ENCODE results near the gene SMAD6. TPM values are rescaled to one million over a fixed set of nuclear protein-coding genes. Genes with fewer than 3 reads are reported as not detected.

Gene SMAD6
- total RNA-seq, 1 donor = 31.8 TPM

GRCh38 chr15:66800584-66801235 lies 98.7 kb downstream of the SMAD6 start:
- Histone ChIP-seq H3K4me1 (ENCODE audit: insufficient read depth, low read length) (peaks cover 71% of the 10 kb centered on the region), H4K20me1 (ENCODE audit: insufficient read depth, low read length) (no peaks in the 10 kb centered on the region), H3K27me3 (ENCODE audit: insufficient read depth, low read length) (no peaks in the 10 kb centered on the region), H3K9me3 (ENCODE audit: low read depth, low read length) (no peaks in the 10 kb centered on the region), H2AFZ (ENCODE audit: low read length) (peak overlapping the region; percentile 82), H3K27ac (ENCODE audit: low read depth, low read length) (no peak overlapping the region), H3K36me3 (ENCODE audit: insufficient read depth, low read length) (no peaks in the 10 kb centered on the region), H3K79me2 (ENCODE audit: insufficient read depth, low read length) (no peaks in the 10 kb centered on the region), H3K4me2 (ENCODE audit: insufficient read depth, low read length) (peak overlapping the region; percentile 9), H3K4me3 (ENCODE audit: insufficient read depth, low read length) (no peak overlapping the region)
- DNase-seq (ENCODE audit: insufficient read length, low spot score, missing footprints) = no peak
- no peak for TF ChIP-seq CTCF (IDR thresholded peaks at IDR 0.05; ENCODE audit: extremely low read depth, low read depth, low read length)

- no peaks in the 10 kb centered on the region for H3K9me3 ChIP-seq (ENCODE audit: low read depth, low read length)
- no peaks in the 10 kb centered on the region for H3K36me3 ChIP-seq (ENCODE audit: insufficient read depth, low read length)
- peak overlapping the region; percentile 96 for H3K27ac ChIP-seq (ENCODE audit: low read depth, low read length)
- TF ChIP-seq CTCF (IDR thresholded peaks at IDR 0.05; ENCODE audit: extremely low read depth, low read depth, low read length) = no peak
- peak overlapping the region; percentile 82 for H2AFZ ChIP-seq (ENCODE audit: low read length)
- no peak overlapping the region for H3K4me3 ChIP-seq (ENCODE audit: insufficient read depth, low read length)
- H3K79me2 ChIP-seq (ENCODE audit: insufficient read depth, low read length) = no peaks in the 10 kb centered on the region
- peaks cover 71% of the 10 kb centered on the region for H3K4me1 ChIP-seq (ENCODE audit: insufficient read depth, low read length)
- H3K4me2 ChIP-seq (ENCODE audit: insufficient read depth, low read length) = peak overlapping the region; percentile 9
- DNase-seq (ENCODE audit: insufficient read length, low spot score, missing footprints) = no peak
- no peaks in the 10 kb centered on the region for H4K20me1 ChIP-seq (ENCODE audit: insufficient read depth, low read length)
- H3K27me3 ChIP-seq (ENCODE audit: insufficient read depth, low read length) = no peaks in the 10 kb centered on the region
Observed at GRCh38 chr15:66801266-66801665, 99.2 kb downstream of the SMAD6 start.

- peaks cover 71% of the 10 kb centered on the region for H3K4me1 ChIP-seq (ENCODE audit: insufficient read depth, low read length)
- no peaks in the 10 kb centered on the region for H3K27me3 ChIP-seq (ENCODE audit: insufficient read depth, low read length)
- no peaks in the 10 kb centered on the region for H3K79me2 ChIP-seq (ENCODE audit: insufficient read depth, low read length)
- H3K36me3 ChIP-seq (ENCODE audit: insufficient read depth, low read length) = no peaks in the 10 kb centered on the region
- no peak for TF ChIP-seq CTCF (IDR thresholded peaks at IDR 0.05; ENCODE audit: extremely low read depth, low read depth, low read length)
- H4K20me1 ChIP-seq (ENCODE audit: insufficient read depth, low read length) = no peaks in the 10 kb centered on the region
- peak; percentile 88 for DNase-seq (ENCODE audit: insufficient read length, low spot score, missing footprints)
- peak overlapping the region; percentile 70 for H2AFZ ChIP-seq (ENCODE audit: low read length)
- H3K4me3 ChIP-seq (ENCODE audit: insufficient read depth, low read length) = peak overlapping the region; percentile 43
- no peaks in the 10 kb centered on the region for H3K9me3 ChIP-seq (ENCODE audit: low read depth, low read length)
- H3K4me2 ChIP-seq (ENCODE audit: insufficient read depth, low read length) = peak overlapping the region; percentile 73
- H3K27ac ChIP-seq (ENCODE audit: low read depth, low read length) = peak overlapping the region; percentile 96
Observed at GRCh38 chr15:66802025-66803001, 100.3 kb downstream of the SMAD6 start.

Data from osteoblast (primary cell).